Activated CD8-positive, alpha-beta T cell treated with anti-CD3 and anti-CD28 coated beads for 36 hours (primary cell): Measurements from ENCODE around the gene CXCL9. TPM values are rescaled to one million over a fixed set of nuclear protein-coding genes. Genes with fewer than 3 reads are reported as not detected.
"Not testable (repeated sequence)": the region's sequence is repeated elsewhere in the genome, so short reads cannot be mapped to it uniquely, and the experiment has no call there.

Experiments used
- ATAC-seq: fragments of 200-7000 bp; cut with Tn5 transposase; one replicate; pipeline ENCODE4 v1.10.0; 2021; ENCODE audit warnings: mild to moderate bottlenecking, moderate library complexity
- CTCF ChIA-PET: fragments of 350-600 bp; sonication (Branson Sonifier 250); formaldehyde crosslinking; loops from one replicate; lab custom pipeline; 2021; ENCODE audit warnings: antibody characterized with exemption; lab: Charles Lee
- POLR2A ChIA-PET: fragments of 350-600 bp; sonication (Branson Sonifier 250); formaldehyde crosslinking; loops from one replicate; lab custom pipeline; 2021; ENCODE audit warnings: antibody characterized with exemption; lab: Charles Lee
- DNase-seq: peaks from one replicate; pipeline ENCODE4 v3.0.0-alpha.2; 2020
- H3K27ac Mint-ChIP-seq: one replicate; pipeline ENCODE4 v1.8.0; 2021; ENCODE audit warnings: mild to moderate bottlenecking, mixed read lengths
- H3K27me3 Mint-ChIP-seq: one replicate; pipeline ENCODE4 v1.8.0; 2021; ENCODE audit warnings: mixed read lengths
- H3K36me3 Mint-ChIP-seq: one replicate; pipeline ENCODE4 v1.8.0; 2021; ENCODE audit warnings: low read depth, mixed read lengths
- H3K4me1 Mint-ChIP-seq: one replicate; pipeline ENCODE4 v1.8.0; 2021; ENCODE audit warnings: low read depth, mixed read lengths
- H3K4me3 Mint-ChIP-seq: one replicate; pipeline ENCODE4 v1.8.0; 2021; ENCODE audit warnings: mild to moderate bottlenecking, moderate library complexity, mixed read lengths
- H3K9me3 Mint-ChIP-seq: one replicate; pipeline ENCODE4 v1.8.0; 2021; ENCODE audit warnings: mixed read lengths
- intact Hi-C: fragments of 100-400 bp; cut with micrococcal nuclease; formaldehyde crosslinking; loops from one replicate; pipeline ENCODE4 v1.10.0; 2022
- total RNA-seq, 2 experiments: library from RNA; stranded (reverse); gene quantifications; one replicate each; pipeline ENCODE4 v1.2.3, GENCODE V29; 2021
- TF ChIP-seq, protein P1 (sequence below): fragments of 200-600 bp; IDR thresholded peaks from one replicate; pipeline ENCODE4 v1.8.0; 2022; ENCODE audit warnings: antibody characterized with exemption, mild to moderate bottlenecking

The CXCL9 gene
- 1 to 10 TPM; 1.3 to 1.5 TPM for total RNA-seq

DNA sequence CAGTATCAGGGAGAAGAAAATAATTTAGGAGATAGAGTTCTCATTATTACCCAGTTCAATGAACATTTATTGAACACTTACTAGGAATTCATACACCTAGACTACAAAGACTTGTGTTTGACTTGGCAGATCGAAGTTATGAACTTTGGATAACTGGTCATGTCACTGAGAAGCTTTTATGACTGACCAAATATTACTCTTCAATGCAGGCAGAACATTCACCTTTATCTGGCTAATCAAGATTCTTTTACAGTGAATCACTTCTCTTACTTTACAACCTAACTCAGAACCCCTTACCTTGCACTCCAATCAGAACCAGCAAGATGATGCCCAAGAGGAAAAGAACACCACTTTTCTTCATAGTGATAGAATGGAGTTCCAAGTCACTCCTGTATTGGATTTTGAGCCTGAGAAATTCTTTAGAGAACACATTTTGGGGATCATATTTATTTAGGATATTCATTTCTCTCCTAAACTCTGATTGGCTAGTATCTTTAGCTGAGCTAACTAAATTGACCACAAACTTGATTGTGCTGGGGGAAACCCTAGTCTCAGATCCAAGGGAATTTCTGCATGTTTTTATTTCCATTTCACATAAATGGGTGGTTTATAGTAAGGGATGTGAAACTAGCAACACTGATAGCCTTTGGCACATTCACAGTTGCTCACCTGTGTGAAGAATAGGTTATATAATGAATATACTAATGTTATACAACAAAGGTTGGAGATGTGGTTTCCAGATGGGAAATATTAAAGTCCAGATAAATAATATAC, at the start of gene CXCL9:
Gene CXCL9, minus strand, starts transcription at position 421 of the 774 bp plus-strand sequence. Its CDS starts 60 bp downstream, at position 361.
- no peak within 1 kb of the TSS for H3K4me3 Mint-ChIP-seq

GRCh38 chr4:76055421-76055820, 48.1 kb upstream of the CXCL9 start:
- Mint-ChIP-seq H3K4me1 (peaks cover 39% of the 10 kb centered on the region), H3K36me3 (no peaks in the 10 kb centered on the region), H3K9me3 (no peaks in the 10 kb centered on the region), H3K27me3 (peaks cover 24% of the 10 kb centered on the region), H3K4me3 (no peak overlapping the region), H3K27ac (no peak overlapping the region)
- ChIA-PET CTCF (interaction anchor here (0.8 to 4.0 kb wide), 3 partner anchors 11 to 60 kb away, joined by 3 to 30 read pairs (median 4); no protein-coding TSS in a partner anchor), POLR2A (interaction anchor here (0.8 kb wide), 1 partner anchor 60 kb away, joined by 3 read pairs; no protein-coding TSS in a partner anchor)
- ATAC-seq (no peak), DNase-seq (no peak)
- TF ChIP-seq, protein P1, sequence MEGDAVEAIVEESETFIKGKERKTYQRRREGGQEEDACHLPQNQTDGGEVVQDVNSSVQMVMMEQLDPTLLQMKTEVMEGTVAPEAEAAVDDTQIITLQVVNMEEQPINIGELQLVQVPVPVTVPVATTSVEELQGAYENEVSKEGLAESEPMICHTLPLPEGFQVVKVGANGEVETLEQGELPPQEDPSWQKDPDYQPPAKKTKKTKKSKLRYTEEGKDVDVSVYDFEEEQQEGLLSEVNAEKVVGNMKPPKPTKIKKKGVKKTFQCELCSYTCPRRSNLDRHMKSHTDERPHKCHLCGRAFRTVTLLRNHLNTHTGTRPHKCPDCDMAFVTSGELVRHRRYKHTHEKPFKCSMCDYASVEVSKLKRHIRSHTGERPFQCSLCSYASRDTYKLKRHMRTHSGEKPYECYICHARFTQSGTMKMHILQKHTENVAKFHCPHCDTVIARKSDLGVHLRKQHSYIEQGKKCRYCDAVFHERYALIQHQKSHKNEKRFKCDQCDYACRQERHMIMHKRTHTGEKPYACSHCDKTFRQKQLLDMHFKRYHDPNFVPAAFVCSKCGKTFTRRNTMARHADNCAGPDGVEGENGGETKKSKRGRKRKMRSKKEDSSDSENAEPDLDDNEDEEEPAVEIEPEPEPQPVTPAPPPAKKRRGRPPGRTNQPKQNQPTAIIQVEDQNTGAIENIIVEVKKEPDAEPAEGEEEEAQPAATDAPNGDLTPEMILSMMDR, result no peak
- intact Hi-C loops, result no loop called here

More for the DNA sequence above, at the start of gene CXCL9:
- Mint-ChIP-seq H3K27ac (no peak within 1 kb of the TSS), H3K27me3 (peaks cover 16% of the 10 kb centered on the region), H3K9me3 (no peaks in the 10 kb centered on the region), H3K36me3 (no peaks in the 10 kb centered on the region), H3K4me1 (peaks cover 4% of the 10 kb centered on the region)
- ChIA-PET POLR2A (no interaction called here), CTCF (interaction anchor here (1.4 kb wide), 1 partner anchor 11 kb away, joined by 3 read pairs; no protein-coding TSS in a partner anchor)
- DNase-seq (no peak), ATAC-seq (no peak)
- TF ChIP-seq, protein P1, result no peak
- intact Hi-C loops, result no loop called here

GRCh38 chr4:76055016-76055415, 47.7 kb upstream of the CXCL9 start:
- no peaks in the 10 kb centered on the region for H3K9me3 Mint-ChIP-seq
- H3K4me3 Mint-ChIP-seq, result no peak overlapping the region
- CTCF ChIA-PET, result interaction anchor here (1.1 to 4.0 kb wide), 5 partner anchors 9 to 160 kb away, joined by 3 to 30 read pairs (median 7); no protein-coding TSS in a partner anchor
- DNase-seq (peak; percentile 44), ATAC-seq (peak; percentile 80)
- POLR2A ChIA-PET, result no interaction called here
- H3K4me1 Mint-ChIP-seq, result peaks cover 35% of the 10 kb centered on the region
- H3K36me3 Mint-ChIP-seq, result no peaks in the 10 kb centered on the region
- peaks cover 24% of the 10 kb centered on the region for H3K27me3 Mint-ChIP-seq
- TF ChIP-seq, protein P1, result no peak
- no peak overlapping the region for H3K27ac Mint-ChIP-seq
- intact Hi-C loops, result no loop called here

DNA sequence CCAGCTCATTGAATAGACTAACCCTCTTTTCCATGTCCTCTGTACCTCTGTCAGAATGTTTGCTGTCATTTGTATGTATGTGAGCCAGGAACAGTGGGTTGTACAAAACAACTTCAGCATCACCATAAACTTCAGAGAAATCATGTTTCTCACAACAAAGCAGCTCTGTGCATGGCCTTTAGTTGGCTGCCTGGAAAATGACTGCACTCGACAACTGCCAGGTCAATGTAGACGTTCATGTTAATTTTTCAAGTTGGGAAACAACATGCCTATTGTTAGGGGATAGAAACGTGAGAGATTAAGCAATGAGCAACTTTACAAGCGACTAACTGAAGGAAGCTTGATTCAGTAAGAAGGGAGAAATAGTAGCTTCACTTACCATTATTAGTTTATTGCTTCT, 46.4 kb upstream of the CXCL9 start:
- H3K4me1 Mint-ChIP-seq, result peaks cover 24% of the 10 kb centered on the region
- intact Hi-C loops, result no loop called here
- POLR2A ChIA-PET, result interaction anchor here (0.6 to 0.7 kb wide), 2 partner anchors 15 to 97 kb away, joined by 3 read pairs; no protein-coding TSS in a partner anchor

GRCh38 chr4:76050560-76051050, 43.3 kb upstream of the CXCL9 start:
- CTCF ChIA-PET, POLR2A ChIA-PET, intact Hi-C loops: not testable (repeated sequence)

More for the DNA sequence above, 46.4 kb upstream of the CXCL9 start:
- Mint-ChIP-seq H3K27ac (no peak overlapping the region), H3K4me3 (no peak overlapping the region), H3K36me3 (no peaks in the 10 kb centered on the region), H3K9me3 (no peaks in the 10 kb centered on the region), H3K27me3 (peaks cover 25% of the 10 kb centered on the region)
- TF ChIP-seq, protein P1, result no peak
- CTCF ChIA-PET, result interaction anchor here (0.9 to 4.0 kb wide), 6 partner anchors 10 to 159 kb away, joined by 3 to 30 read pairs (median 6); no protein-coding TSS in a partner anchor
- DNase-seq, result no peak
- no peak for ATAC-seq

GRCh38 chr4:76049860-76050416, 42.6 kb upstream of the CXCL9 start:
- H3K4me1 Mint-ChIP-seq, H3K36me3 Mint-ChIP-seq, POLR2A ChIA-PET, ATAC-seq, H3K4me3 Mint-ChIP-seq, CTCF ChIA-PET, H3K27me3 Mint-ChIP-seq, DNase-seq, intact Hi-C loops, H3K27ac Mint-ChIP-seq, H3K9me3 Mint-ChIP-seq: not testable (repeated sequence)

More at GRCh38 chr4:76050560-76051050, 43.3 kb upstream of the CXCL9 start:
- not testable (repeated sequence) for H3K27ac Mint-ChIP-seq, H3K4me1 Mint-ChIP-seq, H3K9me3 Mint-ChIP-seq, DNase-seq, ATAC-seq, H3K36me3 Mint-ChIP-seq, H3K4me3 Mint-ChIP-seq
- H3K27me3 Mint-ChIP-seq, result peaks cover 14% of the 10 kb centered on the region

DNA sequence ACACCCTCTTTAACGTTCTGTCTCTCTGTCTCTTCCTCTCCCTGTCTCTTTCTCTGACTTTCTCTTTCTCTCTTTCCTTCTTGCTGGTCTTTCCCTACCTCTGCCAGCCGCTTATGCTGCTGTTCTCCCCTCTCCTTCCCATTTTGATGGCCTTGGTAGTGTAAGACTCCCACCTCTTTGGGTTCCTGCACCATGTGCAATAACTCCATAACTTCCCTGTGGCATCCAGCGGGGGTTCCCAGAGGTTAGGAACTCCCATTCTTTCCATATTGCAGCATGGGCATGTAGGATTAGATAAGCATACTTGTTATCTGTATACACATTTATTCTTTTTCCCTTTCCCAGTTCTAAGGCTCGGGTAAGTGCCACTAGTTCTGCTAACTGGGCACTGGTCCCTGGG, 37.4 kb upstream of the CXCL9 start:
- ATAC-seq, H3K27me3 Mint-ChIP-seq, H3K9me3 Mint-ChIP-seq, H3K36me3 Mint-ChIP-seq, DNase-seq, CTCF ChIA-PET, POLR2A ChIA-PET, H3K4me3 Mint-ChIP-seq, H3K4me1 Mint-ChIP-seq, intact Hi-C loops: not testable (repeated sequence)
- peak overlapping the region; percentile 13 for H3K27ac Mint-ChIP-seq

- H3K9me3 Mint-ChIP-seq, H3K4me3 Mint-ChIP-seq, POLR2A ChIA-PET, H3K36me3 Mint-ChIP-seq, H3K27me3 Mint-ChIP-seq, H3K27ac Mint-ChIP-seq, CTCF ChIA-PET, intact Hi-C loops, DNase-seq, ATAC-seq, H3K4me1 Mint-ChIP-seq: not testable (repeated sequence)
Measured at GRCh38 chr4:76043306-76043705, 36.0 kb upstream of the CXCL9 start.
